NCI-H1436 treated with DMSO at 0.1 percent for 48 hours (cell line): ENCODE measurements around the gene TOB1.

Source experiments
- DNase-seq: peaks from one replicate; lab custom pipeline; 2025; lab: John Stamatoyannopoulos, UW

The TOB1 gene

DNA sequence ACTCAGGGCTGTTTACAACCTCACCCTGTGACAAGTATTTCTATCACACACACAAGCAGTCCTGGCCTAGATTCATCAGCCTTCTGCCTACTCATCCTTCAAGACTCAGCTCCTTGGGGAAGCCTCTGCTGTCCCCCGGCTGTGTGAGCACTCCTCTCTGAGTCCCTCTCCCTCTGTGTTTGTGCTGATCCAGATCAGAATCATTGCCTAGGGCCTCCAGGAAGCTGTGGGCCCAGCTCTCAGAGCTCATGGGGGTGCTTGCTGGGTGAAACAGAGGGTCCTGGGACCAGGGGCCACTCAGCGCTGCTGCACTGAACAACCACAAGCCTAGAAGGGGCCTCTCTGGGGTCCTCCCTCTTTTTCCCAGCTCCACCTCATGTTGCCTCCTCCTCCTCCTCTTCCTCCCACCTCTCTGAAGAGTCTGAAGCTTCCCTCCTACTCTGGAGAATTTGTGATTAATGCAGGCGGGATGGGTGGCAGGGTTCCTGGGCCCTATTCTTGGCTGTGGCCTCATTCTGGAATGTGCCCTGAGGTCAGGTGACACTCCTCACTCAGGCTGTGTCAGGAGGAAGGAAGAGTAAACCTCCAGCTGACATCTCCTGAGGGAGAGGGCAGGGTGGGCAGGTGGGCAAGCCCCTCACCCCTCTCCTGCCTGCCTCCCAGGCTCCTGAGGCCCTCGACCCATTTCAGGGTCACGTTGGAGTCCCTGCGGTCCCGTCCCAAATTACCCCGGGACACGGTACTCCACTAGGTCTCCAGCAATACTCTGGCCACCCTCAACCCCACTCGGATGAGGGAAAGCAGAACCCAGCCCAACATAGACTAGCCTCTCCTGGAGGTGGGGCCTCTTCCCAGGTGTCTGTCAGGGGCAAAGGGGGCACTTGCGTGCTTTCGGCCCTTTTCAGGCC lies 20.7 kb downstream of the TOB1 start:
- DNase-seq: no peak

DNA sequence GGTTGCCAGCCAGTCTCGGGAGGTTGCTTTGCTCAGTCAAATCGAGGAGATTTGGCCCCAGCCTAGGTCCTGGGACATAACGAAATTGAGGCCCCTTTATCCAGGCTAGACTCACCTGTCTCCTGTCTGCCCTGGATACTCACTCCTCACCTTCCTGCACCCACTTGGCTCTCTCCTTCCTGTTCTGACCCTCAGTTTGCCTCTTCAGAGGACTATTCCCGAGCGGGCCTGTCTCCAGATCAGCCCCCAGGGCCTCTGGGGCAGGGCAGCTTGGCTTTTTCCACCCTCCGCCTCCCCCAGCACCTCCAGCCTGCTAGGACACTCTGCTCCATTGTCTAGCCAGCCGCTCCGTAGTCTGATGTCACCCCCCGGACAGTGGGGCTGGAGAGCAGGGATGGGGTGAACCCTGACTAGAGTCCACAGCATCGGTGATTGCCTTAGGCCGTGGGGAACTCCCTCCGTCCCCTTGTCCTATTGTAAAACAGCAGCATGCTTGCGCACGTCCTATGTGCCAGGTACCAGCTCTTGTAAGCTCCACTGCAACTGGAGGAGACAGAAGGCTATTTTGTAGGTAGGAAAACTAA lies 21.9 kb downstream of the TOB1 start:
- no peak for DNase-seq

DNA sequence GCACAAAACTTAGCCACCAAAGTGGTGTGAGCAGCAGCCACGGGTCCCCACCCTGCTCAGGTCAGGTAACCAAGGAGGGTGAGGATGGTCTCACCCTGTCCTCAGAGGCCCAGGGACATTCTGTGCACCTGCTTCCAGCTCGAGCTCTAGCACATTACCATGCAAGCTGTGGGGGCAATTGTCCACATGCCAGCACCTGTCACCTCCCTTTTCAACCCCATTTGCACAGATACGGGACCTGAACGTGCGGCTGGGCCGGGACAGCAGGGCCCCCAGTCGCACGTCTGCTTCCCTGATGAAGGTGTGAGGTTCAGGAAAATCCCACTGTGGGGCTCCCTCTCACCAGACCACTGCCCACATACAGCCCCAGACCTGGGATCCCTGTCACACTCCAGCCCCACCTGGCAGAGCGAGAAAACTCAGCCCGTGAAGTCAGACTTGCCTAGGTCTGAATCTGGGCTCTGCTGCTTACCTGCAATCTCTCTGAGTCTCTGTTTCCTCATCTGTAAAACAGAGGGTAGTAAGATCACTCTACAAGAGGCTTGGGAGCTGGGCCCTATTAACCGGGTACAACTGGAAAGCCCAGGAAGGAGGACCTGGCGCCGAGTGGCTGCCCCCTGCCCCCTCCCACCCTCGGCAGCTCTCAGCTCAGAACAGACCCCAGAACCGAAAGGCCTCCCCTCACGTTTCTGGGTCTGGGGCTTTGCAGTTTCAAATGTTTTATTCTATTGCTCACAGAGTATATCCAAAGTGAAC lies 22.8 kb downstream of the TOB1 start:
- DNase-seq: no peak

DNA sequence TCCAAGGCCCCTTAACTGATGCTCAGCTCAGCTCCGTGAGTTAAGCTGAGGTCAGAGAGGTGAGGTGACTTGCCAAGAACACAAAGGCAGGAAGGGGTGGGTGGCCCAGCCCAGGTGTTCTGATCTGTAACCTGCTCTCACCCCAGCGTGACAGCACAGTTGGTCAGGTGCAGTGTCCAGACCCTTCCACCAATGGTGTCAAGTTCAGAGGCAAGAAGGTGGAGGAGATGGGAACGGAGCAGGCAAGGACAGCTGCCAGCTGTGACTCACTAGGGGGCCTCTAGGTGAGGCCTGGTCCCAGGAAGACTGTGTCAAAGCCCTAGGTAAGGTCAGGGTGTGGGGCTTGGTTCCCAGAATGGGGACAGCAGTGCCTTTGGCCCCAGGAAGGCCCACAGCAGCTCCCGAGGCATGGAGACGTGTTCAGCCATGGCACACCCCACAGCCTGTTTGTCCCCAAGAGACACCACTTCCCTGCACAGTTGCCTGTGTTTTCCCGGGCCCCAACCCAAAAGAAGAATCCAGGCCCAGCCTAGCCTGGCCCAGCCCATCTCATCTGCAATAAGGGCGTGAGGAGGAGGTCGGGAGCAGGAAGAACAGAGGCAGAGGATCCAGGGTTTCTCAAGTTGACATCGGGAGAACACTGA lies 23.5 kb downstream of the TOB1 start:
- DNase-seq: no peak

DNA sequence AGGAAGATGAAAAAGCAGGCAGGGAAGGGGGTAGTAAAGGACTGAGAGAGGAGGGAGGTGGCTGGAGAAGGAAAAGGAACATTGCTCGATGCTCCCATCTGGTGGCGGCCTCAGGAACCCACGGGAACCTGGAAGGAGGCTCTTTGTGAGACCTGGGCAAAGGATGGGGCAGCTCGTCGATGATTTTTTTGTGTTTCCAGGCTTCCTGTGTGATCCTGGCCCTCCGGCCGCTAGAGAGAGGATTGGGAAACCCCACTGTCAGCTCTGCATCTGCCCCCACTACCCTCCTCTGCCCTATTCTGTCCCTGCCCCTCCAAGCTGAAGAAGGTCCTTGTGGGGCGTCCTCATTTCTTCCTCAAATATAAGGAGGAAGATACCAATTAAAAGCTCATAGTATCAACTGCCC lies 24.2 kb downstream of the TOB1 start:
- peak; percentile 60 for DNase-seq

DNA sequence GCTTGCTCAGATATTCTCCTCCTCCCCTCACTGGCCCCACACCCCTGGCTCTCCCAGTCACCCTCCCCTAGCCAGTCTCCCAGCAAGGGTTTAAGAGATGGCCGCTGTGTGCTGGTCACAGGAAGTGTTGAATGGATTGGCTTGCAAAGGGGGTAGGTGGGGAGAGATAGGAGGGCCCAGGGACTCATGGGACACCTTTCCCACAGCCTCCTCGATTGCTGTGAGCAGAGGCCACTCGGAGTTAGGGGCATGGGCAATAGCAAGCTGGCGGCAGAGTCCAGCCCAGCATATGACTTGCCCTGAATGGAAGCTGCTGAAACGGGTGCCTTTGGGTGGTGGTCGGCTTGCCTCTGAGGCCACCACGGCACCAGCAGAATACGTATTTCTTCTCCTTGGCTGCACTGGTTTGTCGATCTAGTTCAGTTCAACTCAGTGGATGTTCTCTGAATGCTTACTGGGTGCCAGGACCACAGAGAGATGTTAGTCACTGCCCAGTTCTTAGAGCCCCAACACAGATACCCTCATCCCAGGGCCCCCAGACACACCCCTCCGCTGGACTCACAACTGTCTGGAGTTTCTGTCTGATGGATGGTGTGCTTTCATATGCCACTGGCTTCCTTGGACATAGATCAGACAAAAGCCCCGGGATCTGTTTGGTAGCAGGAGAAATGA lies 24.7 kb downstream of the TOB1 start:
- no peak for DNase-seq

DNA sequence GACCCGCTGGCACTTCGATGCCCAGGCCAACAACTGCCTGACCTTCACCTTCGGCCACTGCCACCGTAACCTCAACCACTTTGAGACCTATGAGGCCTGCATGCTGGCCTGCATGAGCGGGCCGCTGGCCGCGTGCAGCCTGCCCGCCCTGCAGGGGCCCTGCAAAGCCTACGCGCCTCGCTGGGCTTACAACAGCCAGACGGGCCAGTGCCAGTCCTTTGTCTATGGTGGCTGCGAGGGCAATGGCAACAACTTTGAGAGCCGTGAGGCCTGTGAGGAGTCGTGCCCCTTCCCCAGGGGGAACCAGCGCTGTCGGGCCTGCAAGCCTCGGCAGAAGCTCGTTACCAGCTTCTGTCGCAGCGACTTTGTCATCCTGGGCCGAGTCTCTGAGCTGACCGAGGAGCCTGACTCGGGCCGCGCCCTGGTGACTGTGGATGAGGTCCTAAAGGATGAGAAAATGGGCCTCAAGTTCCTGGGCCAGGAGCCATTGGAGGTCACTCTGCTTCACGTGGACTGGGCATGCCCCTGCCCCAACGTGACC lies 25.8 kb downstream of the TOB1 start:
- DNase-seq: no peak

DNA sequence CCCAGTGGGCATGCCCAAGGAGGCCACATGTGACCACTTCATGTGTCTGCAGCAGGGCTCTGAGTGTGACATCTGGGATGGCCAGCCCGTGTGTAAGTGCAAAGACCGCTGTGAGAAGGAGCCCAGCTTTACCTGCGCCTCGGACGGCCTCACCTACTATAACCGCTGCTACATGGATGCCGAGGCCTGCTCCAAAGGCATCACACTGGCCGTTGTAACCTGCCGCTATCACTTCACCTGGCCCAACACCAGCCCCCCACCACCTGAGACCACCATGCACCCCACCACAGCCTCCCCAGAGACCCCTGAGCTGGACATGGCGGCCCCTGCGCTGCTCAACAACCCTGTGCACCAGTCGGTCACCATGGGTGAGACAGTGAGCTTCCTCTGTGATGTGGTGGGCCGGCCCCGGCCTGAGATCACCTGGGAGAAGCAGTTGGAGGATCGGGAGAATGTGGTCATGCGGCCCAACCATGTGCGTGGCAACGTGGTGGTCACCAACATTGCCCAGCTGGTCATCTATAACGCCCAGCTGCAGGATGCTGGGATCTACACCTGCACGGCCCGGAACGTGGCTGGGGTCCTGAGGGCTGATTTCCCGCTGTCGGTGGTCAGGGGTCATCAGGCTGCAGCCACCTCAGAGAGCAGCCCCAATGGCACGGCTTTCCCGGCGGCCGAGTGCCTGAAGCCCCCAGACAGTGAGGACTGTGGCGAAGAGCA lies 26.4 kb downstream of the TOB1 start:
- DNase-seq: no peak

DNA sequence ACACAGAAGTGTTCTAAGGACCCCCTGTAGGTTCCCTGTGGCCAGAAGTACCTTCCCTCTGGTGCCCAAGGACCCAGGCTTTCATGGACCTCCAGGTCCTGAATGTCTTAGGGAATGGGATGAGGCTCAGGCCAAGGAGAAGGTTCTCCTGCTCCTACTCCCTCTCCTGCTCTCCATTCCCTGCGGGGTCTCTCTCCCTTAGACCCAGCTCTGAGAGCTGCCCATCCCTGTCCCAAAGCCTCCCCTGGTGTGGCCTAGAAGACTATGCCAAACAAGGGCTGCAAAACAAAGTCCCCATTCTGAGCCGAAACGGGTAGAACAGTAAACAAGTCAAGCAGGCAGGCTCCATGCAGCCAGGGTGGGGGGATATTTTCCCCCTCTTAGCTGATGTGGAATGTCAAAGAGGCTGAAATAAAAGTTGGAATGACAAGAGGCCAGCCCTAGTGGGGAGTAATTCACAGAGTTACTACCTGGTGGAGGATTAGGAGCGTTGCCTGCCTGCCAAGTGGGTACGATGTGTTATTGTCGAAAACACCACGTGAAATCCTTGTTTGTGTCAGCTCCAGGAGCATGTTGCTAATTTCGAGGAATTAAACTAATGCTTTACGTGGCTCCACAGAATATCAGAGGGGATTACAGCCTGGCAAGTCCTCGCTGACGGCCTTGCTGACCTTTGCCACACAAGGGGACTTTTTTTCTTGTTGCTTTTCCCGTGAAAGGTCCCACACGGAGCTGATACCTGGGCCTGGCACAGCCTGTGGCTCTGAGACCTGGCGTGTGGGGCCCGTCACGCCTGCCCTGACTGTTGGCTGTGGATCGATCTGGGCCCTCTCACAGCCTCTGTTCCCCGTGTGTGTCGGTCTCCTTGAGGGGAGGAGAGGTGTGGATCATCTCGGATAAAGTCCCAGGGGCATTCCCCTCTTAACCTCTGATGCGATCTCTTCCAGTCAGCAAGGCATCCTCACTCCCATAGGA lies 27.9 kb downstream of the TOB1 start:
- no peak for DNase-seq

DNA sequence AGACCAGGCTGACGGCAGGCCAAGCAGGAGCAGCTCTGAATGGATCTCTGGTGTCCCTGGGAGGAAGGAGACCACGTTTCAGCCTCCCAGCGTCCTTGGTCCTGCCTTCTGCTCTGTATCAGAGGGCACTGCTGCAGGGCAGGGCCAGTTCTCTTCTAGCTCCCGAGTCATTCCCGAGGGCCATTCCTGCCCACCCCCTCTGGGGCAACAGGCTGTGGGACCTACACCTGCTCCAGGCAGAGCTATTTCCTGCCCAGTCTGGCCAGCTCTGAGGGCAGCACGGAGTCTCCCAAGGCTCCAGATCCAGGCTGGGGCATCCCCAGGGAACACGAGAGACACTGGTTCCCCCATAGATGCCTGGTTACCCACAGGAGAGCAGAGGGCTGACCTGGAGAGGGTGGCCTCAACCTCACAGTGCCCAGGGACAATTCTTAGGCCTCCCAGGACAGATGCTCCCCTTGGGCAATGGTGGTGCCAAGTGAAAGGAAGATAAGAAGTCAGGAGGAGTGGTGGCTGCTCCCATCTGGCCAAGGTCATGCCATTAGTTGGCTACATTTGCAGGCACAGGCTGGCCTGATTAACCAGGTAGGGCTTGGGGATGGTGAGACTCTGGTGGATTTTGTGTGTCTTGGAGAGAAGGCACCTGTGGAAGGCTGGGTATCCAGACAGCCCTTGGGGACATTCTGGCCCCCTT lies 28.7 kb downstream of the TOB1 start:
- DNase-seq: no peak

DNA sequence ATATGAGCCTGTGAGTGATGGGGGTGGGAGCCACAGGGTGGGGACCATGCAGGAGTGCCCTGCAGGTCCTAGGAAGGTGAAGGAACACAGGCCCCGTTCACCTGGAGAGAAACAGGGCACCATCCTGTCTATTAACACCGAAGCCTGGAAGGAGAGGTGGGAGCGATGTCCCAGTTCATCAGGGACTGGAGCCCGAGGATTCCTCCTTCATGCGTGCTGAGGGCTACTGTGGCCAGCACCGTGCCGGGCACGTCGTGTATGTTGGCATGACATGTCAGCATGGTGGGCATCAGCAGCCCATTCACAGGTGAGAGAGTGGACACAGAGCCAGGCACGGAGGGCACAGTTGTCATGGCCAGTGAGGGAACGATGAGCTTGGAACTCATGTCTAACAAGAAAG lies 29.3 kb downstream of the TOB1 start:
- DNase-seq: no peak

DNA sequence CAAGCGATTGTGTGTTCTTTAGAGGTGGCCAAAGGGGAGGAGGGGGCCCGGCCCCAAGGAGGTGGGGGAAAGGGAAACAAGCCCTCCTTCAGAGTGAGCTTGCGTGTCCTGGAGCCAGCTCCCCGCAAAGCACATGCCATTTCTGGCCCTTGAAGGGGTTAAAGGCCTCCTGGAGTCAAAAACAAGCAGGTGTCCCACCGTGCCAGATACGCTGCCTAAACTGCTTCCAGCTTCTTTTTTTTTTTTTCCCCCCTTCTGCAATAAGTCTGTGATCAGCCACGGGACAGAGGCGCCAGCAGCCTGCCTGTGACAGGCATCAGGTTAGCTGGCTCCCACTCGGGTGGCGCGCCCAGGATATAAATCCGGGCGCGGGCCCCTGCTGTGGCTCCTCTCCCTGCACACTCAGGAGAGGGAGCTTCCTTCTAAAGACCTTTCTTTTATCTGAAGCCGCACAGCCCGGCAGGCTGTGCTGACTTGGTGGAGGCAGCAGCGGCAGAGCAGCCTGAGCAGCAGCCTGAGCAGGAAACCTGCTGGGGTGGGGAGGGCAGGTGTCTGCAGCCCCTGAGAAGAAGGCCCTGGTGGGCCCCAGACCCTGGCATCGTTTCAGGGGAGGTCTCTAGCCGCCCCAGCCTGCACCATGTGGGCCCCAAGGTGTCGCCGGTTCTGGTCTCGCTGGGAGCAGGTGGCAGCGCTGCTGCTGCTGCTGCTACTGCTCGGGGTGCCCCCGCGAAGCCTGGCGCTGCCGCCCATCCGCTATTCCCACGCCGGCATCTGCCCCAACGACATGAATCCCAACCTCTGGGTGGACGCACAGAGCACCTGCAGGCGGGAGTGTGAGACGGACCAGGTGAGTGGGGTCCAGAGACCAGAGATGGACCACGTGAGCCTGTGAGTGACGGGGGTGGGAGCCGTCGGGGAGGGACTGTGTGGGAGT lies 30.6 kb downstream of the TOB1 start, which contains the start of gene WFIKKN2:
Gene WFIKKN2, plus strand, starts transcription at position 286 of the 934 bp plus-strand sequence. Its CDS starts 352 bp downstream, at position 638.
- no peak for DNase-seq

DNA sequence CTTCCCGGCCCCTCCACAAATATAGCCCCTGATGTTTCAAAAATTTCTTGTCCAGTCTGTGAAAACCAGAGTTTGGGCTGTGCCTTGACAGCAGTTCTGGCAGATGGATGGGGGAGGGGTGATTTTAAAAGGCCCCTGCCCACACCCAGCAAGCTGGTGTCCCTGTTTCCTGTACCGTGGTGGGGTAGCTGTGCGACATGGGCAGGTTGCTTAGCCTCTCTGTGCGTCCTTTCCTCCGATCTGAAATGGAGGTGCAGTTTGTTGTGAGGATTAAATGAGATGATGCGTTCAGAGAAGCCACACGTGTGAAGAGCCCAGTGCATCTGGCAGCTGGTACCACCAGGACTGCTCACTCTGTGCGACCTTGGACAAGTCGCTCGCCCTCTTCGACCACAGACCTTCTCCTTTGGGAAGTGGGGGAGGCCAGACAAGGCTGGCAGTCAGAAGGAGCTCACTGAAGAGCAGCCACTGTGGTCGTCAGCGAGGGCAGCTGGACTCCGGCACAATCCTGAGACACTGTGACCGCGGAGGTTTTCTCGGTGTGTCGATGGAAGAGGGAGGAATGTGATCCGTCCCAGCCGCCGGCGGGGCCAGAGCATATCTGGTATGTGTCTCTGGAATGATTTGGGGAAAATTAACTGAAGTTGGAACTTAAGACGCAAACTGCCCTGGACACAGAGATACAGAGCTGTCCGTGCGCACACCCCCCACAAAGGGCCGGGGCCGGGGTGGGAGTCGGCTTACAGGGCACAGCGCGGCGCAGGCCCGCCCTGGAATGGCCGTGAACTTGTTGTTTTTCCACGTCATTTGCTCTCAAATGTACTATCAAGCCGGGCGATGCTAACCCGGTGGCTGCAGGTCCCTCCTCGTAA lies 31.5 kb downstream of the TOB1 start:
- DNase-seq: no peak

DNA sequence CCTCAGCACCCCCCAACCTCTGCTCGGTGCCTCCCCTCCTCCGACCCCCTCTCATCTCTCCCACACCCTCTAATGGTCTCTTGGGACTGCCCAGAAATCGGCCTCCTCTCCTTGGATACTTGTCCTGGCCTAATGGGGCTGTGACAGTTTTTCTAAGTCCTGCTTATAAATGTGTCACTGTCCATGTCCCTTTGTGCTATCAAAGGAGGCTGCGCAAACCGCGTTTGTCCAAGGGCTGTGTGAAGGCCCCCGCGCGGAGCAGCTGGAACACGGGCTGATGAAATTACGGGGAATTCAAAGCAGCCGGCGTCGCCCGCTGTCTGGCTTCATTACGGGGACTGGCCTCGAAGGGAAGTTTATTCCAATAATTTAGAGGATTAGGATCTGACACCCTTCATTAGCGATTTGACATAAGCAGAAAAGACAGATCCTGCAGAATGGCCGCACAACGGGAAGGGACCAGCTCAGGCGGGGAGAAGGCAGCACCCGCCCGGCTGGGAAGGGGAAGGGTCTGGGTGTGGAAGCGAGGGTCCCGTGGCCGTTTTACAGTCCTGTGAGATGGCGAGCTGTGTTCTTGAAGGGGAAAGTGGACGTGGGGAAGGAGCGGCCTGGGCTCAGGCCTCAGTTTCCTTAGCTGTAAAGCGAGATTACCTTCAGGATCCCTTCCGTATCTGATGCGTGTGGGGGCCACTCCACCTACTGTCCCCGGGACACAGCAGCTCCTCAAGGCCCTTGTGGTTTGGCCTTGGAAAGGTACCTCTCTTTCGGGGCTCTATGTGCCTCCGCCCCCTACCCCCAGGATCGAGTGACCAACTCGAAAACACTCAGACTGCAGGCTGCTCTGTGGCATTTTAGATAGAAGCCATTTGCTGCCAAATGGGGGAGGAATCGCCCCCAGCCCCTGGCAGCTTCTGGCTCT lies 32.4 kb downstream of the TOB1 start:
- no peak for DNase-seq

DNA sequence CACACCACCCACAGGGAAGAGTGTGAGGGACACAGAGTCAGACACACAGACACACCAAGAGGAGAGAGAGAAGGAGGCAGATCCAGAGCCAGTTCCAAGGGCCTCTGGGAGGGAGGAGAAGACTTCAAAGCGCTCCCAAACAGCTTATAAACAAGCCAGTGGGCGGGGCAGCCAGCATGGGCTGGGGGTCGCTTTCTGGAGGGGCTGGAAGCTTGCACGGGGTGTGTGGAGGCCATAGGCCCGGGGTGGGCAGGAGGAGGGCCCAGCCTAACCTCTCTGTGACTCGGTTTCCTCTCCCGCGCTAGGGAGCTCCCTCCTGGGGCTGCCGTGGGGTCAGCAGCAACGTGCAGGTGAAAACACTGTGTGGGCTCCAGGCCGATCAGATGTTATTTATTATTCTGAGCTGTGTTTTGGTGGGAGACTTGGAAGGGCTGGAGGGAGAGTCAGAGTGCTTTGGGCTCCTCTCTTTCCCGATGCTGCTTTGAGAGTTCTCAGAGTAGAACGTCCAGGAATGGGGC lies 33.2 kb downstream of the TOB1 start:
- no peak for DNase-seq
